DMS53 treated with DMSO at 0.1 percent for 48 hours (cell line): ENCODE measurements around the gene FFAR4.
"Not testable (repeated sequence)": the region's sequence is repeated elsewhere in the genome, so short reads cannot be mapped to it uniquely, and the experiment has no call there.

ENCODE experiments used
- DNase-seq: peaks from one replicate; lab custom pipeline; 2025; ENCODE audit not compliant: unreplicated experiment; lab: John Stamatoyannopoulos, UW

FFAR4 gene

DNA sequence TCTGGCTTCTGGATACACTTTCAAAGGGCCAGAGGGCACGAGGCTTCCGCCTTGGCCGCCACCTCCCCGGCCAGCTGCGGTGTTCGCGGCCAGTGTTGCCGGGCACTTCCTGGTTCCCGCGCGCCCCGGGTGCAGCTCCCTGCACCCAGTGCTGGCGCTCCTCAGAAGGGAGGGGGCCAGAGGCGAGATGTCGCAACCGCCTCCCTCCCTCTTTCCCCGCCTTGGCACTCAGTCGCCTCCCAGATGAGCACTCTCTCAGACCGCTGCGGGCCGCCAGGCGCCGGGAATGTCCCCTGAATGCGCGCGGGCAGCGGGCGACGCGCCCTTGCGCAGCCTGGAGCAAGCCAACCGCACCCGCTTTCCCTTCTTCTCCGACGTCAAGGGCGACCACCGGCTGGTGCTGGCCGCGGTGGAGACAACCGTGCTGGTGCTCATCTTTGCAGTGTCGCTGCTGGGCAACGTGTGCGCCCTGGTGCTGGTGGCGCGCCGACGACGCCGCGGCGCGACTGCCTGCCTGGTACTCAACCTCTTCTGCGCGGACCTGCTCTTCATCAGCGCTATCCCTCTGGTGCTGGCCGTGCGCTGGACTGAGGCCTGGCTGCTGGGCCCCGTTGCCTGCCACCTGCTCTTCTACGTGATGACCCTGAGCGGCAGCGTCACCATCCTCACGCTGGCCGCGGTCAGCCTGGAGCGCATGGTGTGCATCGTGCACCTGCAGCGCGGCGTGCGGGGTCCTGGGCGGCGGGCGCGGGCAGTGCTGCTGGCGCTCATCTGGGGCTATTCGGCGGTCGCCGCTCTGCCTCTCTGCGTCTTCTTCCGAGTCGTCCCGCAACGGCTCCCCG, at the start of gene FFAR4:
Gene FFAR4, plus strand, starts transcription at position 231 of the 842 bp plus-strand sequence. Its CDS starts 56 bp downstream, at position 287.
- peak; percentile 35 for DNase-seq

DNA sequence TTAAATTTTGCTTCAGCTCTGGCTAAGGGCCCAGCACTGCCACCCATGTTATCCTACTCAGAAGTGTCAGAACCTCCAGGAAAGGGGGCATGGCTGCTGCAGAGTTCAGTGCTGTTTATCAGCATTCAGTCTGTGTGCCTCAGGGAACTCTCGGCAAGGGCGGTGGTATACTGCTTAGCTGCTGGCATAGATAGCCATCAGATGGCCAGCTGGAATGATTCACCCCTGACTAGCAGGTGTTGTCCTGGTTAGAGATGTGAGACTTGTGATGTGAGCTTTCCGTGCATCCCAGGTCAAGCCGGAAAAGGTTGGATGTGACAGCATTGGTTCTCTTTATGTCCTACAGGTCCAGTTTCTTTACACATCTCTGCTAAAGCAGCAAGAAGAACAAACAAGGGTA, 47.9 kb upstream of the FFAR4 start:
- DNase-seq = no peak

DNA sequence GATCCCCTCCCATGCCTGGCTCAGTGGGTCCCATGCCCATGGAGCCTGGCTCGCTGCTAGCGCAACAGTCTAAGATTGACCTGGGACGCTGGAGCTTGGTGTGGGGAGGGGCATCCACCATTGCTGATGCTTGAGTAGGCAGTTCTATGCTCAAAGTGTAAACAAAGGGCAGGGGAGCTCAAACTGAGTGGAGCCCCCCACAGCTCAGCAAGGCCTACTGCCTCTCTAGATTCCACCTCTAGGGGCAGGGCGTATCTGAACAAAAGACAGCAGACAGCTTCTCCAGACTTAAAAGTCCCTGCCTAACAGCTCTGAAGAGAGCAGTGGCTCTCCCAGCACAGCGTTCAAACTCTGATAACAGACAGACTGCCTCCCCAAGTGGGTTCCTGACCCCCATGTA, 31.2 kb upstream of the FFAR4 start:
- DNase-seq = no peak

DNA sequence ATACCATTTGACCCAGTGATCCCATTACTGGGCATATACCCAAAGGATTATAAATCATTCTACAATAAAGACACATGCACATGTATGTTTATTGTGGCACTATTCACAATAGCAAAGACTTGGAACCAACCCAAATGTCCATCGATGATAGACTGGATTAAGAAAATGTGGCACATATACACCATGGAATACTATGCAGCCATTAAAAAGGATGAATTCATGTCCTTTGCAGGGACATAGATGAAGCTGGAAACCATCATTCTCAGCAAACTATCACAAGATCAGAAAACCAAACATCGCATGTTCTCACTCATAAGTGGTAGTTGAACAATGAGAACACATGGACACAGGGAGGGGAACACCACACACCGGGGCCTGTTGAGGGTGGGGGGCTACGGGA, 25.6 kb upstream of the FFAR4 start:
- DNase-seq = not testable (repeated sequence)

DNA sequence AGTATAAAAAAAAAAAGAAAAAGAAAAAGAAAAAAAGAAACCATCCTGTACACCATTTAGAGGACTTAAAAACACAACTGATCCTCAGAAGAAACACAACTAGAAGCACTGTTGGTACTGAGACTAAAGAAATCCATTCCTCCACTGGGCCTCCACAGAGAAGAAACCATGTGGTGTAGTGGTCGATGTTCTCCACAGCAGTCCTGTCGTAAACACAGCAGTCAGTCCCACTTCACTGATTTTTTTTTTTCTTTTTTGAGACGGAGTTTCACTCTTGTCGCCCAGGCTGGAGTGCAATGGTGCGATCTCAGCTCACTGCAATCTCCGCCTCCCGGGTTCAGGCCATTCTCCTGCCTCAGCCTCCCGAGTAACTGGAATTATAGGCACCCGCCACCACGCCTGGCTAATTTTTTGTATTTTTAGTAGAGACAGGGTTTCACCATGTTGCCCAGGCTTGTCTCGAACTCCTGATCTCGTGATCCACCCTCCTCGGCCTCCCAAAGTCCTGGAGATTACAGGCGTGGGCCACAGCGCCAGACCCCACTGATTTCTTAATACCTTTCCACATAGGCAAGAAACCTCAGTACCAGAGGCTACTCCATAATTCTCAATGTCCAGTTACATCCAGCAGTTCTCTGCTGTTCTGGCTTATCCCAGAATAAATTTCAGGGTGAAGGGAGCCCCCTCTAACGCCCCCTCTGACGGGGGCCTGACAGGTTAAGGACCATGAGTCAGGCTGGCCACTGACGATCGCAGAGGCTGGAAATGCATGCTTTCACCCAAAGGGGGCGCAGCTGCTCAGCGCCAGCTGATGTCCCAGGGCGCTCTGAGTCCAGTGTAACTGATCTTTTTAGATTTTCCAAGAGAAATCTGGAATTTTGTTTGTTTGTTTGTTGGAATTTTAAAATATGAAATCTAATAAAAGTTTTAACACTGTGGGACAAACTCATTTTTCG, 24.8 kb upstream of the FFAR4 start:
- peak; percentile 44 for DNase-seq

DNA sequence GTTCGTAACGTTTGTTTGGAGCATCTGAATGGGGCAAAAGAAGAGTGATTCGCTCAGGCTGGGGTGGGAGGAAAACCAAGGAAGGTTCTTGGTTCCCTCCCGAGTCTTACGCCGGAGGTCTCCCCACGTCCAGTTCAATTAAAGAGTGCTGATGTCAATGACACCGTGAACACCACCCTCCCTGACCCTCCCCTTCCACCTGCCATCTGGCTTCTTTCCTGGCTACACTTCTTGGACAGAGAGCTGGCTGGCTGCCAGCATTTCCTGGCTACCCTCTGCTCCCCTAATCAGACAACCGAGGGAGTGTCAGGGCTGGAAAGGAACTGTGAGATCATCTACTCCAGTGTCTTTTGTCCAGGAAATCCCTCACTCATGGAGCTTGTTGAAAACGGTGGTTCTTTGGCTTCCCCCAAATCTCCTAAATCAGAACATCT, 24.1 kb upstream of the FFAR4 start:
- peak; percentile 64 for DNase-seq

DNA sequence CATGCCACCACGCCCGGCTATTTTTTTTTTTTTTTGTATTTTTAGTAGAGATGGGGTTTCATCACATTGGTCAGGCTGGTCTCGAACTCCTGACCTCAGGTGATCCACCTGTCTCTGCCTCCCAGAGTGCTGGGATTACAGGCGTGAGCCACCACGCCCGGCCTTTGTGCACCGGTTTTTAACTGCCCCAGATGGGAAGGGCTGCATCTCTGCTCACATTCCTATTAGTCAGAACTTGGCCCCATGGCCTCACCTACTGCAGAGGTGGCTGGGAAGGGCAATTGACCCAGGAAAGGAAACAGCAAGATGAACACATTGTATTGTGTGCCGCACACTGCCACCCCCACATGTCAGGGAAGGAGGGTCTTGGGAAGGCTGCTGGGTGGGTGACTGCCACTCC, 19.5 kb upstream of the FFAR4 start:
- DNase-seq = not testable (repeated sequence)

DNA sequence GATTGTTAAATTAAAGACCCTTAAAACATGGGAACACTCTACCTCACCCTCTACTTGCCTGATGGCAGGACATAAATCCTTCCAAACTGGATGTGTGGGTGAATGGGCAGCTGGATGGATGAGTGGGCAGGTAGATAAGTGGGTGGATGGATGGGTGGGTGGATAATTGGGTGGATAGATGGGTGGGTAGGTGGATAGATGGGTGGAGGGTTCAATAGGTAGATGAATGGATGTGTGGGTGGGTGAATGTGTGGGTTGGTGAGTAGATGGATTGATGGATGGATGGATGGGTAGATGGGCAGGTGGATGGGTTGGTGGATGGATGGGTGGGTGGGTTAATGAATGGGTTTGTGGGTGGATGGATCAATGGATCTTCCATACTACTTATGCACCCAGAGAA, 18.9 kb upstream of the FFAR4 start:
- no peak for DNase-seq

DNA sequence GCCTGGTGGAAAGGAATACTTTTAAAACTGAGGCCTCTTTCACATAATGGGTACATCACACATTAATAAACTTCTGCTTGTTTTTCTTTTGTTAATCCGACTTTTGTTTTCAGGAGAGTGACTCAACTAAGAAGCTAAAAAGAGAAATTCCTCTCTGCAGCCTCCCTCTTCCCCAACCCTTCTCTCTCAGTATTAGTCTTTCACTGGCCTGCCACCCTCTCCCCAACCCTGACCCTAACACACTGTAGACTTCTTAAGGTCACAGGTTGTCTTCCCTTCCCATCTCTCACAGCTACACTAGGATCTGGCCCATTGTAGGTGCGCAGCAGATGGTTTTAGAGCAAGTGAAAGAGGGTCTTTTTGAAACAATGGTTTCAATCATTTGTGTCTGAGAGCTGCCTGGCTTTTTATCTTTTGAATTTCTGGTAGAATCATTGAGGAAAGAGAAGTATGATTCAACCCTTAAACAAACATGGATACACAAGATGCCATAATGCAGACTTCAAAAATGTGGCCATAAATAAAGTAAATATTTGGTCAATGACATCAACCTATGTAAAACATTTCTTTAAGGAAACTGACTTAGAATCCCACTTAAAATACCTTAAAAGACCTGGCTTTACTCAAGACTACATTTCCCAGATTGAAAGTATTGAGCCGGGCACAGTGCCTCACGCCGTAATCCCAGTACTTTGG, 17.9 kb upstream of the FFAR4 start:
- peak; percentile 77 for DNase-seq

DNA sequence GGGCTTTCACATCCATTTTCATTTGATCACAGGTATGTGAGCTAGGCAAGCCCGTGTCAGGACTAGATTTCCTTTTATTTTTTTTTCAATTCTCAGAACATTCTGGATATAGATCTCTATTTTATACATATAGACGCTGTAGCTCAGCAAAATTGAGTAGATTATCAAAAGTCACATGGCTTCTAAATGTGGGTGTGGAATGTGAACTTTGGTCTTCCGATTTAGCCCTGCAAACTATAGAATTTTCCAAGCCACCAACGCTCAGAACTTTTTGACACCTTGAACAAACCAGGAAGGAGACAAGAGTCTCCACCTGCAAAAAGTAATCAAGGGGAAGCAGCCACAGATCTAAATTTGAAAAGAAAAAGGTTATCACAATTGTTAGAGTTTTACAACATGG, 15.9 kb upstream of the FFAR4 start:
- no peak for DNase-seq

DNA sequence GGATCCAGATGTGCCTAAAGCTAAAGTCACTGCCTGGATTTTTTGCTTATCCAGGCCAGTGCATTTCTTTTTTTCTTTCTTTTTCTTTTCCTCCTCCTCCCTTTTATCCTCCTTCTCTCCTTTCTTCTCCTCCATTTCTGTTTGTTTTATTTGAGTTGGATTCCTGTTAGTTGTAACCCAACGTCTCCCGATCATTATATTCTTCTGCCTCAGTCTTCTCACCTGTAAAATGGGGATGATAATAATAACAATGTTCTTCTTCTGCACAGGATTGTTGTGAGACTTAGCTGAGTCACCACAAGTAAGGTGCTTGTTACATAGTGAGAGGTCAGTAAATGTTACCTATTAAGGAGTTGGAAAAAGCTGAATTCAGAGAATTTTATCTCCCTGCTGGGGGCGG, 13.7 kb upstream of the FFAR4 start:
- DNase-seq = no peak

DNA sequence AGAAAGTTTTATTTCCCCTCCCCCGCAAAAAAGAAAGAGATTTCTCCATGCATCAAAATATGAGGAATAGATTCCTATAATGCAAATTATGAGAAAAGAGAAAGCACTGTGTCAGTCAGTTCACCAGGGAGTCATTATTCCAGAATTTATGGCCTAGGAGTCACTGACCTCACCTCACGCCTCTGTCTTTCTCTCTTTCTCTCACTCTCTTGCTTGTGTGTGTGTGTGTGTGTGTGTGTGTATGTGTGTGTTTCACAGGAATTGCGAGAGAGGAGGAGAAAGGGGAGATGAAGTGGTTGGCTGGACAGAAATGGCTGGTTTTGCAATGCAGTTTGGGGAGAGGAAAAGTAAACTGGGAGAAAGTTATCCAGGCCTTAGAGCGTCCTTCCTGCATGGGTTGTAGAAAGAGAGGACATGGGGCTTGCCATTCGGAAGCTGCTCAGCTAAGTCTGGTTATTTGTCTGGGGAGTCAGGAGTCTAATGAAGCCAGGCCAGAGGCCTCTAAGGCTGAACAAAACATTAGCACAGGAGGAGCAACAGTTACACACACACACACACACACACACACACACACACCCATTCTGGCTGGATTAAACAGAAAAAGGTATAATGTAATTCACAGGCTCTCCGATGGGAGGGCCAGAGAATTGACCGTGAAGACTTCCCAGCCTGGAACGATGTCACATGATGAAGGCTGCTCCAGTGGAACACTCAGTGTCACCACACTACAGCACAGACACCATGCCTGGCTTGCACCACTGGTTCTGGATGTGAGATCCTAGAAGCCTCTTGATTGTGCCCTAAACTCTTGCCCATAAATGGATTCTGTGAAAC, 12.8 kb upstream of the FFAR4 start:
- DNase-seq = no peak

DNA sequence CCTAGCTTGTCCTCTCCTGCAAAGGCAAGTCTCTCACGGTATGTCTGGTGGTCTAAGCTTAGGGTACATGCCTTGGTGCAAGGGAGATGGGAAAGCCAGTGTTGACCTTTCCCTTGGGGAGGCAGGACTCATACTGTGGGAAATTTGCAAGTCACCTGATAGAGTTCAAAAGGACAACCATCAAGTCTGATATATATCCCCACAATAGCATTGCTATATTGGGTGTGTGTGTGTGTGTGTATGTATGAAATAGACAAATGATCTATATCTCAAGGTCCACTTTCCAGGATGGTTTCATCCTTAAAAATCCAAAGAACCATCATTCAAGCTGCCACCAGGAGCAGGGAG, 12.2 kb upstream of the FFAR4 start:
- no peak for DNase-seq

DNA sequence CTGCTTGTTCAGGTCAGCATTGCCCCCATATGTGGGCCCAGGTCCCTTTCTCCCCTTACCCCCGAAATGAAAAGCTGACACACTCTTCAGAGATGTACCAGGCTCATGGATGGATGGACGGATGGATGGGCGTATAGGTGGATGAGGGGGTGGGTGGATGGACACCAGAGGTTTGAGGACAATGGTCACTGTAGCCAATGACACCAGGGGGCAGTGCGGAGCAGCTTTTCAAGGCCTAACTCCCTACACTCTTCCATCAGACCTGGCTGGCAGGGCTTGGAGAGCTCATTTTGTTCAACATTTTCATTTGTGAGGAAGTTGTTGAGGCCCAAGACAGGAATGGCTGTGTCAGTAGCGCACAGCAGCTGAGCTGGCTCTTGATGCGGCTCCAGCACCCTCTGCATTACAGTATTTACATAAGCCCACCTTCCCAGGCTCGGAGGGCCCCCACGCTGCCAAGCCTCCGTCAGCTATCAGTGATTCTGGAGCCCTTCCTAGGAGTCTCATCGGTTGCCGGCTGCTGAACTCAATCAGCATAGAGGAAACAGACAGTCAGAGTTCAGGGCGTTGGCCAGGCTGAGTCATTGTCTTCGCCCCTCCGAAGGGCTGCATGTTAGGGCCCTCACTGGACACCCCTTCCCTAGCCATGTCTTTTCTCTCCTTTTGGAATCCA, 11.6 kb upstream of the FFAR4 start:
- peak; percentile 68 for DNase-seq

DNA sequence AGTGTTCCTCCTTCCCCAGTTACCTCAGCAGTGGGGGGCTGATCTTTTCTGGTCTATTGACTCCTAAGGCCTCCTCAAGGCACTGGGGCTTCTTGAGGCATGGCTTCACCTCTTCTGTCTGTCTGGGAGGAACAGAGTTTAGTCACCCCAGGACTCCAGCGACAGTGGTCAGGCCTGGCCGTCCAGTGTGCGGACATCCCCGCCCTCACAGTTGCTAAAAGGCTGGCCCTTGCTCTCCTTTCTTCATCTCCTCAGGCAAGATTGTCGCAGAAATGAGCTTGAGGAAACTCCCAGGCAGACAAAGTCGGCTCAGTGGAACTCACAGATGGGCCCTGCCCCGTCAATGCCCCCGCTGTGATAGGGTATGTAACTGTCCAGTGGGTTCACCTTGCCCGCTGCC, 7.0 kb upstream of the FFAR4 start:
- DNase-seq = no peak

DNA sequence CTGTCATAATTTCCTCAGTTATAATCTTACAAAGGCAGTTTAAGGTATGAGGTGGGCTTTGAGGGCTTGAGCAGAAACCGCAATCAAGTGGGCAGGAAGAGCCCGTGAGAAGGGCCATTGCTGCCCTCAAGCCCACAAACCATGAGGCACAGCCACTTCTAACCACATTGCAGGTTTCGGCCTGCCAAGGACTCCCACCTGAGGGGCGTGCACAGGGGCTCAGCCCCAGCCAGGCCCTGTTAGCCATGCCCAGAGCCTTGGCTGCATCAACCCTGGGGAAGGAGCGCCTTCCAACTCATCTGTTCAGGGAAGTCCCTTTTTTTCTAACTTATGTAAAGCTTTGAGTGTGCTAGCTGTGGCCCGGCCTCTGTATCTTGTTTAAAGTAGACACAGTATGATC, 5.9 kb upstream of the FFAR4 start:
- DNase-seq = no peak

DNA sequence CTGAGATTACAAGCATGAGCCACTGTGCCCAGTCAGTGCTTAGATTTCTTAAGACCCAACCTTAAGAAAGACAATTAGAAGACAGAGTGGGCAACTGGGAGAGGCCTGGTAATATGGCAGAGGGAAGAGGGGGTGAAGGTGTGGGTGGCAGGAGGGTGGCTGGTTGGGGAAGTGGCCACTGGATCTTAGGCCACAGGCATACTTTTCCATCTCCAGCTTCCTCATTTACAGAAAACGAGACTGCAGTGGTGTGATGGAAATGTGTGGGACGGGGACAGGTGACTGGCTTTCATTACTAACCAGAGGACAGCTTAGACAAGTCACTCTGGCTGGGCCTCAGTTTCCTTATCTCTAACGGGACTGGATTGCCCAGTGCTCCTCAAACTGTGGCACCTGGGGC, 1.0 kb upstream of the FFAR4 start:
- no peak for DNase-seq

DNA sequence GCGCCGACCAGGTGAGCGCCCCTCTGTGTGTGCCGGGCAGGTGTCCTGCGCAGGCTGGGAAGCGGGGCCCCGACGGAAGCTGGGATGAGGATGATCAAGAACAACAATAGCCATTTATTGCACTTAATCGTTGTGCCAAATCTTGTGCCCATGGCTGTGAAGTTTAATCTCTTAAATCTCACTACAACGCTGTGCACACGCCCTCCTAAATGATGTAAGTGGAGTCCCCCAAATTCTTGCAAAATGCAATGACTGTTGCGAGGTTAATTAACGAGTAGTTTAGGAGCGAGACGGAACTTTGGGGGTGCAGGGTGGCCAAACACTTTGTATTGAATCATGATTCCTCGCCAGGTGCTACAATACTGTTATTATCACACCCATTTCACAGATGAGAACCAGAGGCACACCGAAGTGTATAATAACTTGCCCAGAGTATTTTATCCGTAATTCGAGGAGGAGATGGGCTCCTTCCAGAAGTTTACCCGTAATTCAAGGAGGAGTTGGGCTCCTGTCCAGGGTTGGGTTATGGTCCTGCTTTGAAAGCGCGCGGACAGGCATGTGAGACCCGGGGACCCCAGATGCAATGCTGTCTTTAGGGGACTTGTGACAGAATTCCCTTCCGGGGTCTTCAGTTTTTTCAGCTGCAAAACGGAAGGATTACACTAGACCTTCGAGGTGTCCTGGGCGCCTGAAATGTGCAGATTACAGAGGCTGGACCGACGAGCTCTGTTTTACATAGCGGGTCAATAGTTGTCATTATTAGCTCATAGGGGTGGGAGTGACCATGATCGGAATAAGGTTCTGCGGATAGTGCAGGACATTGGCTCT, 1.0 kb downstream of the FFAR4 start:
- no peak for DNase-seq

DNA sequence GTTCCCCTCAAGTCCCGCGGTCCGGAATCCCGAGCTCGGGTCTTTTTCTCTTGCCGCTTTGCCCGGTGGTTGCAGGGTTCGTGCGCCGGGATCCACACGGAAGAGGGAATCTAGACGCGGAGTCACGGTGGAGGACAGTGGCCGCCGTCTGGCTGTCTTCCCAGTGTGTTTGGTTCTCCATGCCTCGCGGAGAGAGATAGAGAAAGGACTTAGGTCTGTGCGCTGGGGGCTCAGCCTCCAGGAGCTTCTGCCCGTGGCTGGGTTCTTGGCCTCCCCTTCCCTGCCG, 1.6 kb downstream of the FFAR4 start:
- peak; percentile 45 for DNase-seq
